ENCODE results near the gene CTDSPL2.

Gene CTDSPL2

DNA sequence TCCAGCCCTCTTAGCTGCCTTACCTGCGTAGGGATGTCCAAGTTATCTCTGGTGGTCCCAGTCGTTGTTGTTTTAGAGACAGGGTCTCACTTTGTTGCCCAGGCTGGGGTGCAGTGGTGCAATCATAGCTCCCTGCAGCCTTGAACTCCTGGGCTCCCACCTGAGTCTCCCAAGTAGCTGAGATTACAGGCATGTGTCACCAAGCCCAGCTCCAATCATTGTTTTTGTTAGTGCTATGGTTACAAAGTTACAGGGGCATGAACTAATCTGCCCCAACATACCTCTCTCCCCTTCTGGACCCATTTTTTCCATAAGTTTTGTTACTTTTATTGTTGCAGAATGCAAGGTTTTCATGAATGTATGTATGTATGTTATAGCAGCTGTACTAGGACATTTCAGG, 54.7 kb downstream of the CTDSPL2 start:
- no peak for DNase-seq (ENCODE audit: low read depth)
- no peak overlapping the region for H3K4me3 ChIP-seq (ENCODE audit: low read depth, low read length)
- TF ChIP-seq, protein P1, sequence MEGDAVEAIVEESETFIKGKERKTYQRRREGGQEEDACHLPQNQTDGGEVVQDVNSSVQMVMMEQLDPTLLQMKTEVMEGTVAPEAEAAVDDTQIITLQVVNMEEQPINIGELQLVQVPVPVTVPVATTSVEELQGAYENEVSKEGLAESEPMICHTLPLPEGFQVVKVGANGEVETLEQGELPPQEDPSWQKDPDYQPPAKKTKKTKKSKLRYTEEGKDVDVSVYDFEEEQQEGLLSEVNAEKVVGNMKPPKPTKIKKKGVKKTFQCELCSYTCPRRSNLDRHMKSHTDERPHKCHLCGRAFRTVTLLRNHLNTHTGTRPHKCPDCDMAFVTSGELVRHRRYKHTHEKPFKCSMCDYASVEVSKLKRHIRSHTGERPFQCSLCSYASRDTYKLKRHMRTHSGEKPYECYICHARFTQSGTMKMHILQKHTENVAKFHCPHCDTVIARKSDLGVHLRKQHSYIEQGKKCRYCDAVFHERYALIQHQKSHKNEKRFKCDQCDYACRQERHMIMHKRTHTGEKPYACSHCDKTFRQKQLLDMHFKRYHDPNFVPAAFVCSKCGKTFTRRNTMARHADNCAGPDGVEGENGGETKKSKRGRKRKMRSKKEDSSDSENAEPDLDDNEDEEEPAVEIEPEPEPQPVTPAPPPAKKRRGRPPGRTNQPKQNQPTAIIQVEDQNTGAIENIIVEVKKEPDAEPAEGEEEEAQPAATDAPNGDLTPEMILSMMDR (IDR thresholded peaks at IDR 0.05; ENCODE audit: control insufficient read depth, extremely low read depth, insufficient read depth): no peak

DNA sequence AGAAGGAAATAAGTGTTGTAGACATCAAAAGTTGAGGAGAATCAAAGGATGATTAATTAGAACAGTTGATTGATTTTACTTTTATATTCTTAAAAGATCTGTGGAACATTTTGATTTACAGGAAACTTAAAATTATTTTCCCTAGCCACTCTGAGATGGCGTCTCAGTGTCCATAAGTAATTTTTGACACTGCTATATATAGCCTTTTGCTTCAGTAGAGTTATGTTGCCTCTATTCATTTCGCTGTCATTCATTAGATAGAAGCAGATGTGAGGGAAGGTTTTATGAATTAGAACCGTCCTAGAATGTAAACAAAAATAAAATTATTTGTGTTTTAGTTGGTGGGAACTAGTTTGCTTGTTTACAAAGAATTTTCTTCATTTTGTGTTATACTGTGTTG, 58.5 kb downstream of the CTDSPL2 start:
- TF ChIP-seq, protein P1 (IDR thresholded peaks at IDR 0.05; ENCODE audit: control insufficient read depth, extremely low read depth, insufficient read depth): no peak
- H3K4me3 ChIP-seq (ENCODE audit: low read depth, low read length): no peak overlapping the region
- no peak for DNase-seq (ENCODE audit: low read depth)

GRCh38 chr15:44489464-44489863, 62.0 kb downstream of the CTDSPL2 start:
- TF ChIP-seq, protein P1 (IDR thresholded peaks at IDR 0.05; ENCODE audit: control insufficient read depth, extremely low read depth, insufficient read depth): no peak
- no peak for DNase-seq (ENCODE audit: low read depth)
- no peak overlapping the region for H3K4me3 ChIP-seq (ENCODE audit: low read depth, low read length)

GRCh38 chr15:44490622-44491021, 63.2 kb downstream of the CTDSPL2 start:
- TF ChIP-seq, protein P1 (IDR thresholded peaks at IDR 0.05; ENCODE audit: control insufficient read depth, extremely low read depth, insufficient read depth): no peak

GRCh38 chr15:44492040-44492439, 64.6 kb downstream of the CTDSPL2 start:
- no peak overlapping the region for H3K4me3 ChIP-seq (ENCODE audit: low read depth, low read length)
- TF ChIP-seq, protein P1 (IDR thresholded peaks at IDR 0.05; ENCODE audit: control insufficient read depth, extremely low read depth, insufficient read depth): no peak
- no peak for DNase-seq (ENCODE audit: low read depth)

More at GRCh38 chr15:44490622-44491021, 63.2 kb downstream of the CTDSPL2 start:
- no peak overlapping the region for H3K4me3 ChIP-seq (ENCODE audit: low read depth, low read length)
- no peak for DNase-seq (ENCODE audit: low read depth)

DNA sequence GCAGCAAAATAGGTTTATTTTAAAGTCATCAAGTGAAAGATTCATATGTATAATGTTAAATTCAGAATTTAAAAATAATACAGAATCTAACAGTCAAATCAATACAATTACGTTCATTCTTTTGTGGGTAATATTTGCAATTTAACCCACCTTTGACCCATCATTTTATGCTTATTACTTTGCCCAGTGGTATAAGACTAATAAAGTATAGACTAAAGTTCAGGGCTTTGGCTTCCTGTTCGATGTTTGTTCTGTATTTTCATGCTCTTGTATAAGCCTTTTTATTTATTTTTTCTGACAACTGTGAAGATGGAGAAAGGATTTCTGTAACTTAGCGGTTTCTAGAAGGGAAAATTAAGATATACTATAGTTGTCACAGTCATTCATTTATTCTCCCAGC, 65.2 kb downstream of the CTDSPL2 start:
- TF ChIP-seq, protein P1 (IDR thresholded peaks at IDR 0.05; ENCODE audit: control insufficient read depth, extremely low read depth, insufficient read depth): no peak
- DNase-seq (ENCODE audit: low read depth): no peak
- H3K4me3 ChIP-seq (ENCODE audit: low read depth, low read length): no peak overlapping the region

- DNase-seq (ENCODE audit: low read depth): no peak
- H3K4me3 ChIP-seq (ENCODE audit: low read depth, low read length): no peak overlapping the region
- TF ChIP-seq, protein P1 (IDR thresholded peaks at IDR 0.05; ENCODE audit: control insufficient read depth, extremely low read depth, insufficient read depth): no peak
Measured at GRCh38 chr15:44495562-44495961, 68.1 kb downstream of the CTDSPL2 start.

Data from LNCaP clone FGC (cell line).